Liver (tissue), 9 donors: Measurements from ENCODE around the gene NOX1. TPM values are rescaled to one million over a fixed set of nuclear protein-coding genes. Genes with fewer than 3 reads are reported as not detected.

Source experiments
- DNase-seq: peaks from one replicate; pipeline ENCODE4 v3.0.0-alpha.2; 2017; ENCODE audit warnings: low spot score
- H3K27ac ChIP-seq, 2 donors: one replicate each; pipeline ENCODE4 v1.7.0; 2013; ENCODE audit warnings: inconsistent platforms in 2 of 2, low read length in 2 of 2, control low read depth in 1 of 2, low read depth in 1 of 2, mild to moderate bottlenecking in 1 of 2
- H3K27me3 ChIP-seq, 4 donors: one replicate each; pipeline versions ENCODE4 v1.6.1 to v1.7.0; 2013; ENCODE audit warnings: low read length in 3 of 4, inconsistent platforms in 1 of 4, mild to moderate bottlenecking in 1 of 4, moderate library complexity in 1 of 4; ENCODE audit not compliant: control insufficient read depth in 4 of 4, insufficient read depth in 4 of 4
- H3K36me3 ChIP-seq, 4 donors: one replicate each; pipeline versions ENCODE4 v1.6.1 to v1.7.0; 2013; ENCODE audit warnings: low read length in 3 of 4, mild to moderate bottlenecking in 3 of 4, low read depth in 1 of 4, moderate library complexity in 1 of 4; ENCODE audit not compliant: control insufficient read depth in 4 of 4, insufficient read depth in 3 of 4
- H3K4me1 ChIP-seq, 4 donors: one replicate each; pipeline versions ENCODE4 v1.6.1 to v1.7.0; 2013; ENCODE audit warnings: low read length in 3 of 4, mild to moderate bottlenecking in 3 of 4, moderate library complexity in 1 of 4; ENCODE audit not compliant: control insufficient read depth in 4 of 4, insufficient read depth in 4 of 4
- H3K4me3 ChIP-seq, 3 donors: one replicate each; pipeline versions ENCODE4 v1.6.1 to v1.7.0; 2013; ENCODE audit warnings: low read length in 3 of 3, control low read depth in 1 of 3, low read depth in 1 of 3, mild to moderate bottlenecking in 1 of 3
- H3K9ac ChIP-seq, 2 donors: one replicate each; pipeline ENCODE4 v1.7.0; 2013; ENCODE audit warnings: low read length in 2 of 2, mild to moderate bottlenecking in 2 of 2, moderate library complexity in 2 of 2, control low read depth in 1 of 2, low read depth in 1 of 2
- H3K9me3 ChIP-seq, 4 donors: one replicate each; pipeline versions ENCODE4 v1.6.1 to v1.7.0; 2013; ENCODE audit warnings: low read length in 3 of 4; ENCODE audit not compliant: control insufficient read depth in 4 of 4
- ATF3 ChIP-seq: IDR thresholded peaks from 2 replicates; pipeline ENCODE4 v1.6.1; 2016; ENCODE audit warnings: antibody characterized with exemption
- CTCF ChIP-seq: fragments of 150-350 bp; IDR thresholded peaks from 2 replicates; pipeline ENCODE4 v1.5.1; 2017; ENCODE audit warnings: improper control_type of control experiment, low read depth, low read length; ENCODE audit not compliant: missing input control
- EGR1 ChIP-seq, 2 donors: IDR thresholded peaks; 2 replicates each; pipeline ENCODE4 v1.6.1; 2016 to 2018; ENCODE audit warnings: antibody characterized with exemption in 2 of 2, low read depth in 2 of 2
- FOXA1 ChIP-seq: IDR thresholded peaks from 2 replicates; pipeline ENCODE4 v1.6.1; 2016; ENCODE audit warnings: antibody characterized with exemption
- FOXA2 ChIP-seq: IDR thresholded peaks from 2 replicates; pipeline ENCODE4 v1.6.1; 2016; ENCODE audit warnings: antibody characterized with exemption
- GABPA ChIP-seq, 2 donors: IDR thresholded peaks in 1 of 2; conservative IDR thresholded peaks in 1 of 2; 2 replicates each; pipeline ENCODE4 v1.6.1; 2016; ENCODE audit warnings: antibody characterized with exemption in 2 of 2, mild to moderate bottlenecking in 1 of 2, moderate library complexity in 1 of 2
- HNF4A ChIP-seq, 2 donors: conservative IDR thresholded peaks; 2 replicates each; pipeline ENCODE4 v1.6.1; 2016; ENCODE audit warnings: antibody characterized with exemption in 2 of 2, mild to moderate bottlenecking in 2 of 2
- HNF4G ChIP-seq: IDR thresholded peaks from 2 replicates; pipeline ENCODE4 v1.6.1; 2016; ENCODE audit warnings: antibody characterized with exemption
- JUND ChIP-seq, 2 donors: IDR thresholded peaks; 2 replicates each; pipeline ENCODE4 v1.6.1; 2016; ENCODE audit warnings: antibody characterized with exemption in 2 of 2
- NR2F2 ChIP-seq: IDR thresholded peaks from 2 replicates; pipeline ENCODE4 v1.6.1; 2016; ENCODE audit warnings: antibody characterized with exemption
- RAD21 ChIP-seq, 2 donors: IDR thresholded peaks; 2 replicates each; pipeline ENCODE4 v1.6.1; 2016; ENCODE audit warnings: antibody characterized with exemption in 2 of 2, mild to moderate bottlenecking in 2 of 2
- REST ChIP-seq: IDR thresholded peaks from 2 replicates; pipeline ENCODE4 v1.6.1; 2016; ENCODE audit warnings: antibody characterized with exemption, mild to moderate bottlenecking
- RXRA ChIP-seq, 2 donors: IDR thresholded peaks; 2 replicates each; pipeline ENCODE4 v1.6.1; 2017 to 2018; ENCODE audit warnings: antibody characterized with exemption in 2 of 2, mild to moderate bottlenecking in 1 of 2
- SP1 ChIP-seq: IDR thresholded peaks from 2 replicates; pipeline ENCODE4 v1.6.1; 2018; ENCODE audit warnings: antibody characterized with exemption, mild to moderate bottlenecking
- TAF1 ChIP-seq: conservative IDR thresholded peaks from 2 replicates; pipeline ENCODE4 v1.6.1; 2016; ENCODE audit warnings: antibody characterized with exemption, mild to moderate bottlenecking
- YY1 ChIP-seq: IDR thresholded peaks from 2 replicates; pipeline ENCODE4 v1.6.1; 2016; ENCODE audit warnings: antibody characterized with exemption, mild to moderate bottlenecking
- WGBS: extraction: QIAGEN DNeasy Blood & Tissue Kit; methylation state at CpG from one replicate; pipeline ENCODE4 v1.1.7; 2013; 5-methylcytosine and 5-hydroxymethylcytosine counted together
- polyA plus RNA-seq, 2 donors: library from polyadenylated mRNA; stranded (reverse) in 1 of 2; unstranded in 1 of 2; fragments of 200-250 nt in 1 of 2; fragments of >200 nt in 1 of 2; fragmentation: Nextera tagmentation in 1 of 2; extraction: Ambion mirVana in 1 of 2; gene quantifications; one replicate each; pipeline versions ENCODE4 v1.2.1 to v1.2.3, GENCODE V29; 2013 to 2015
- total RNA-seq, 2 donors: library from RNA; depleted of rRNA; stranded (reverse); fragments of >200 nt; gene quantifications; one replicate each; pipeline ENCODE4 v1.2.3, GENCODE V29; 2014
- TF ChIP-seq, protein P1 (sequence below): IDR thresholded peaks from 2 replicates; pipeline ENCODE4 v1.6.1; 2016; ENCODE audit warnings: antibody characterized with exemption
- donor health status: healthy.
- donor health status: healthy.
- donor health status: healthy.
- donor health status: healthy.
- donor health status: healthy.

Gene NOX1
- total and polyA plus RNA-seq, 4 donors: 0.36 TPM; not detected in 3

DNA sequence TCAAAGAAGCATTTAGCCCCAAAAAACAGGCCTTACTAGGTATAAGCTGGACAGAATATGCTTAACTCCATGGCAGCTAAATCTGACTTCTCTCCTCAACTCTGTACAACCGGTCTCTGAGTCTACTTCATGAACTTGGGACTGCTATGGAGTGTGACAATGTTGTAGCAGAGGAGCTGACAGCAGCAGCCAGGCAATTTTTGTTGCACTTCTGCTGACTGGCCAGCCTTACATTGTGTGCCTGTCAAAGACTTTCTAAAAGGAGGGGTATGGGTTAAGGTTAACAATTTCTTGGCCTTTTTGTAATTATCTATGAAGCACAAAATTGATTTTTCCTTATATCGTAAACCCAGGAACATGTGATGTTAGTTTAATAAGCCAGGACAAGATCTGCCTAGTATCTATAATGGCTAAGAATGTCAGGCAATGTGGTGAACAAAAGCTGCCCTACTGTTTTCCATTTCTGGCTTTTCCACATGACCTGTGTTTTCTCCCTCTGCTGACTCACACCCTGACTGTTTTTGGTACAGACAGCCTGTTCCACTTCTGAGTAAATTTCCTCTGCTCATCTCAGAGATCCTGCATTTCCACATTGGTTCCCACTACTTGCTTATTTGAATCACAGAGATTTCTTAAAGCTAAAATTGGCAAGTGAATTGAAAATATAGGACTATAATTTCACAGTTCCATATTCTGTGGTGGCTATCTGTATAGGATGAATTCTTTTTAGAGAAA lies 9.3 kb downstream of the NOX1 start:
- no peaks in the 10 kb centered on the region for H3K27me3 ChIP-seq
- H3K36me3 ChIP-seq: no peaks in the 10 kb centered on the region
- no peak for TF ChIP-seq REST
- TF ChIP-seq NR2F2: no peak
- no peak for TF ChIP-seq HNF4A (conservative IDR thresholded peaks at IDR 0.05)
- TF ChIP-seq JUND (IDR thresholded peaks at IDR 0.05): no peak
- no peak for TF ChIP-seq CTCF
- TF ChIP-seq GABPA (IDR thresholded peaks at IDR 0.05 in 1 of 2, conservative IDR thresholded peaks at IDR 0.05 in 1 of 2): no peak
- TF ChIP-seq SP1: no peak
- TF ChIP-seq RXRA (IDR thresholded peaks at IDR 0.05): no peak
- TF ChIP-seq, protein P1, sequence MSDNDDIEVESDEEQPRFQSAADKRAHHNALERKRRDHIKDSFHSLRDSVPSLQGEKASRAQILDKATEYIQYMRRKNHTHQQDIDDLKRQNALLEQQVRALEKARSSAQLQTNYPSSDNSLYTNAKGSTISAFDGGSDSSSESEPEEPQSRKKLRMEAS: no peak
- no peak for TF ChIP-seq HNF4G
- TF ChIP-seq FOXA1: no peak
- TF ChIP-seq TAF1: no peak
- TF ChIP-seq RAD21 (IDR thresholded peaks at IDR 0.05): no peak
- no peak for TF ChIP-seq FOXA2
- H3K27ac ChIP-seq: no peak overlapping the region
- H3K4me1 ChIP-seq: no peaks in the 10 kb centered on the region
- no peak overlapping the region for H3K9ac ChIP-seq
- no peak overlapping the region for H3K4me3 ChIP-seq
- DNase-seq: no peak
- WGBS: 82% methylated on average over 2 of the region's 2 CpGs
- no peaks in the 10 kb centered on the region for H3K9me3 ChIP-seq

DNA sequence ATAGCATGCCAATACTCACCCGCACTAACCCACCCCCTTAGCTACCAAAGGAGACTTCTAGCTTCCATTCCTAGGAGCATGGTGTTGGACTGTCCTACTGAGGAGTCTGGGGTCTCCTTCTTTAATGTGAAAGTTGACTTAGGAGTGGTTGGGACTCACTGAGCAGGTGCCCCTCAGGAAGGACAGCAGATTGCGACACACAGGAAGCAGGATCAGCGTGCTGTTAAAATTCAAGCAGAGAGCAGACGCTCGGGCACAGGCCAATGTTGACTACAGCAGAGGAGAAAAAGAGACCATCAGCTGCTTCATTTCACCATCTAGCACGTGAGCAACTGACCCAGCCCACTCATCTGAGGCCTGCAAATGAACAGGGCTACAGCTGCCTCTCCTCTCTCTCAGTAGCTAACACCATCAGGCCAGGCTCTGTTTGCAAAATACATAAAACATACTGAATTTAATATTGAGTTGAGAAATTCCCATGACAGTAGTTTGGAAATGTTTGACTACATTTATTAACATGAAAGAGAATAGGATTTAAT lies 10.8 kb downstream of the NOX1 start:
- Histone ChIP-seq H3K27me3 (no peaks in the 10 kb centered on the region), H3K4me1 (no peaks in the 10 kb centered on the region), H3K9ac (no peak overlapping the region), H3K27ac (no peak overlapping the region), H3K9me3 (no peaks in the 10 kb centered on the region), H3K4me3 (no peak overlapping the region), H3K36me3 (no peaks in the 10 kb centered on the region)
- DNase-seq: no peak
- WGBS: 53% methylated on average over 6 of the region's 6 CpGs
- TF ChIP-seq HNF4A (conservative IDR thresholded peaks at IDR 0.05) (no peak), SP1 (no peak), EGR1 (IDR thresholded peaks at IDR 0.05; ENCODE audit: low read depth in 2 of 2) (no peak), ATF3 (no peak), NR2F2 (no peak), YY1 (no peak), REST (no peak), RXRA (IDR thresholded peaks at IDR 0.05) (no peak), FOXA2 (no peak), TAF1 (no peak), JUND (IDR thresholded peaks at IDR 0.05) (no peak), HNF4G (no peak), RAD21 (IDR thresholded peaks at IDR 0.05) (no peak), CTCF (no peak), FOXA1 (no peak)
- TF ChIP-seq, protein P1: no peak
